Left hindlimb (tissue), 1 donor: Measurements from ENCODE around the gene CCSER2.
"Not testable (repeated sequence)": the region's sequence is repeated elsewhere in the genome, so short reads cannot be mapped to it uniquely, and the experiment has no call there.

Experiments
- DNase-seq: peaks from one replicate; pipeline ENCODE4 v3.0.0-alpha.2; 2018

Gene CCSER2

GRCh38 chr10:84460520-84460919 lies 132.1 kb downstream of the CCSER2 start:
- no peak for DNase-seq

- DNase-seq = no peak
These were observed 141.1 kb downstream of the CCSER2 start for GRCh38 chr10:84469470-84469869.

GRCh38 chr10:84473136-84473535 lies 144.7 kb downstream of the CCSER2 start:
- no peak for DNase-seq

- no peak for DNase-seq
These were observed 149.2 kb downstream of the CCSER2 start for GRCh38 chr10:84477398-84478128.

GRCh38 chr10:84478151-84478550 lies 149.8 kb downstream of the CCSER2 start:
- DNase-seq = no peak

GRCh38 chr10:84478679-84479078 lies 150.3 kb downstream of the CCSER2 start:
- no peak for DNase-seq

- DNase-seq = no peak
These were observed 156.2 kb downstream of the CCSER2 start for GRCh38 chr10:84484541-84484940.

GRCh38 chr10:84493361-84493760 lies 165.0 kb downstream of the CCSER2 start:
- DNase-seq = no peak

- no peak for DNase-seq
These were observed 165.8 kb downstream of the CCSER2 start for GRCh38 chr10:84493951-84494848.

- DNase-seq = no peak
These were observed 166.4 kb downstream of the CCSER2 start for GRCh38 chr10:84494849-84495180.

GRCh38 chr10:84497978-84498377 lies 169.6 kb downstream of the CCSER2 start:
- DNase-seq = no peak

- DNase-seq = not testable (repeated sequence)
These were observed 170.7 kb downstream of the CCSER2 start for GRCh38 chr10:84499039-84499438.

GRCh38 chr10:84499846-84500245 lies 171.5 kb downstream of the CCSER2 start:
- DNase-seq = no peak

GRCh38 chr10:84510121-84510520 lies 181.7 kb downstream of the CCSER2 start:
- no peak for DNase-seq

GRCh38 chr10:84511106-84511505 lies 182.7 kb downstream of the CCSER2 start:
- DNase-seq = no peak

GRCh38 chr10:84511709-84512285 lies 183.4 kb downstream of the CCSER2 start:
- no peak for DNase-seq

- DNase-seq = no peak
These were observed 189.2 kb downstream of the CCSER2 start for GRCh38 chr10:84517554-84517953.

GRCh38 chr10:84519235-84519634 lies 190.8 kb downstream of the CCSER2 start:
- DNase-seq = no peak

- DNase-seq = no peak
These were observed 192.6 kb downstream of the CCSER2 start for GRCh38 chr10:84521013-84521412.

- DNase-seq = no peak
These were observed 193.1 kb downstream of the CCSER2 start for GRCh38 chr10:84521468-84521867.

- peak; percentile 44 for DNase-seq
These were observed 194.4 kb downstream of the CCSER2 start for GRCh38 chr10:84522612-84523462.

GRCh38 chr10:84523526-84523925 lies 195.1 kb downstream of the CCSER2 start:
- no peak for DNase-seq

- DNase-seq = no peak
These were observed 196.0 kb downstream of the CCSER2 start for GRCh38 chr10:84524435-84524834.
